CD4-positive, alpha-beta T cell (primary cell): ENCODE measurements around the gene CCL24. TPM values are rescaled to one million over a fixed set of nuclear protein-coding genes. Genes with fewer than 3 reads are reported as not detected.

Experiments
- ATAC-seq: fragments of 200-7000 bp; cut with Tn5 transposase; one replicate; pipeline ENCODE4 v1.10.0; 2022; ENCODE audit warnings: mild to moderate bottlenecking; ENCODE audit not compliant: poor library complexity
- CTCF ChIA-PET: fragments of 350-600 bp; sonication (Branson Sonifier 250); formaldehyde crosslinking; loops from one replicate; lab custom pipeline; 2021; ENCODE audit warnings: antibody characterized with exemption, inconsistent platforms; lab: Charles Lee
- POLR2A ChIA-PET: fragments of 350-600 bp; sonication (Branson Sonifier 250); formaldehyde crosslinking; loops from one replicate; lab custom pipeline; 2021; ENCODE audit warnings: antibody characterized with exemption, inconsistent platforms; lab: Charles Lee
- DNase-seq, 14 experiments: peaks; one replicate each; pipeline ENCODE4 v3.0.0-alpha.2; 2013 to 2020; ENCODE audit warnings: mixed read lengths in 2 of 14
- H3K27ac ChIP-seq, 2 donors: one replicate each; pipeline versions ENCODE4 v1.5.1 to v1.7.0; 2013; ENCODE audit warnings: low read length in 2 of 2, low read depth in 1 of 2, mild to moderate bottlenecking in 1 of 2
- H3K27me3 ChIP-seq, 2 experiments: 1 replicate in 1 of 2; 2 replicates in 1 of 2; pipeline versions ENCODE4 v1.6.1 to v1.7.0; 2013; ENCODE audit warnings: low read length in 2 of 2, control low read depth in 1 of 2, mild to moderate bottlenecking in 1 of 2, moderate library complexity in 1 of 2; ENCODE audit not compliant: insufficient read depth in 2 of 2, control insufficient read depth in 1 of 2
- H3K36me3 ChIP-seq: one replicate; pipeline ENCODE4 v1.6.1; 2013; ENCODE audit warnings: low read length, control low read depth; ENCODE audit not compliant: insufficient read depth
- H3K4me1 ChIP-seq: one replicate; pipeline ENCODE4 v1.6.1; 2013; ENCODE audit warnings: low read length, control low read depth; ENCODE audit not compliant: insufficient read depth
- H3K4me3 ChIP-seq: one replicate; pipeline ENCODE4 v1.5.1; 2013; ENCODE audit warnings: mild to moderate bottlenecking, low read length, moderate library complexity
- H3K9me3 ChIP-seq, 2 experiments: 1 replicate in 1 of 2; 2 replicates in 1 of 2; pipeline versions ENCODE4 v1.6.1 to v1.7.0; 2013; ENCODE audit warnings: low read length in 2 of 2, mild to moderate bottlenecking in 2 of 2, control low read depth in 1 of 2, moderate library complexity in 1 of 2; ENCODE audit not compliant: control insufficient read depth in 1 of 2, insufficient read depth in 1 of 2
- H3K27ac Mint-ChIP-seq: one replicate; pipeline ENCODE4 v1.8.0; 2020; ENCODE audit warnings: mixed read lengths
- H3K27me3 Mint-ChIP-seq: one replicate; pipeline ENCODE4 v1.8.0; 2021; ENCODE audit warnings: mixed read lengths
- H3K36me3 Mint-ChIP-seq: one replicate; pipeline ENCODE4 v1.8.0; 2021; ENCODE audit warnings: low read depth, mixed read lengths
- H3K4me1 Mint-ChIP-seq: one replicate; pipeline ENCODE4 v1.8.0; 2021; ENCODE audit warnings: low read depth, mixed read lengths
- H3K4me3 Mint-ChIP-seq: one replicate; pipeline ENCODE4 v1.8.0; 2020; ENCODE audit warnings: mild to moderate bottlenecking, mixed read lengths
- H3K9me3 Mint-ChIP-seq: one replicate; pipeline ENCODE4 v1.8.0; 2020; ENCODE audit warnings: mixed read lengths
- CTCF ChIP-seq: fragments of 200-600 bp; IDR thresholded peaks from one replicate; pipeline ENCODE4 v1.8.0; 2022; ENCODE audit warnings: antibody characterized with exemption, mild to moderate bottlenecking
- intact Hi-C, 2 experiments: fragments of 100-400 bp; cut with DNase I in 1 of 2; cut with micrococcal nuclease in 1 of 2; formaldehyde crosslinking; loops; one replicate each; pipeline versions ENCODE4 v1.15.1 to v1.9.0; 2023 to 2025; cut with DNase I, micrococcal nuclease
- total RNA-seq, 174 experiments: library from RNA in 2 of 174; stranded (reverse) in 2 of 174; gene quantifications; one replicate each; pipeline ENCODE4 v1.2.3 and lab custom pipeline; 2021 to 2026

The CCL24 gene
- total RNA-seq, 2 experiments from 2014 or later, result not detected

DNA sequence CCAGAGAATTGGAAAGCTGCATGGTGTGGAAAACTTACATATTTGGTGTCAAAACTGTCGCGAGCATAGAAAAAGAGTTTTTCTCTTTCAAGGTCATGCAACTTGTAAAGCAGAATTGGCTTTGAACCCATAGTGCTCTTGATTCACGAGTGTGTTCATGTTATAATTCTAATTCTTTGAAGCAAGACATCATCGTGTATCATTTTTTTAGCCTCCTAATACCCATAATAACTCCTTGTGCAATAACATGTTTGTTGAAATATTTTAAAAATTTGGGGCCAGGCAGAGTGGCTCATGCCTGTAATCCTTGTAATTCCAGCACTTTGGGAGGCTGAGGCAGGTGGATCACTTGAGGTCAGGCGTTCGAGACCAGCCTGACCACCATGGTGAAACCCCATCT is 4.2 kb downstream of the CCL24 start:
- Mint-ChIP-seq H3K4me3 (no peak overlapping the region), H3K27me3 (peaks cover 6% of the 10 kb centered on the region)

DNA sequence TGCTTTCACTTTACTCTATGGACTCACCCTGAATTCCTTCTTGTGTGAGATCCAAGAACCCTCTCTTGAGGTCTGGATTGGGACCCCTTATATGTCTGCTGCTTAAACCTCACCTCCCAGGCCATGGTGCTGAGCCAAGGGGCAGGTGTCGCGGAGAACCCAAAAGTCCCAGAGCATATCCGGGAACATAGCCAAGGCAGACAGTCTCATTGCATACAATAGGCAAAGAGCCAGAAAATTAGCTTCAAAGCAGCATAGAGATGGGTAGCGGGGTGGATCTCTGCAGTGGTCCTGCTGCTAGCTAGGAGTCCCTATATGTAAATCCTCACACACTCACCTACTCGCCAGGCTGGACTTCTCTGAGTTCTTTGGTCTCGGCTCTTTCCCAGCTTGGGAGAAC is 5.5 kb downstream of the CCL24 start:
- ChIA-PET POLR2A (no interaction called here), CTCF (no interaction called here)
- ATAC-seq (no peak), DNase-seq (no peak)
- TF ChIP-seq CTCF, result no peak
- H3K27me3 ChIP-seq, result no peaks in the 10 kb centered on the region
- Mint-ChIP-seq H3K36me3 (no peaks in the 10 kb centered on the region), H3K9me3 (peaks cover 5% of the 10 kb centered on the region), H3K27ac (no peak overlapping the region), H3K27me3 (peaks cover 4% of the 10 kb centered on the region), H3K4me3 (no peak overlapping the region), H3K4me1 (no peaks in the 10 kb centered on the region)
- no peak overlapping the region for H3K4me3 ChIP-seq
- peaks cover 15 to 23% of the 10 kb centered on the region in 2 experiments for H3K9me3 ChIP-seq
- no peaks in the 10 kb centered on the region for H3K36me3 ChIP-seq
- intact Hi-C loops, result no loop called here
- H3K27ac ChIP-seq, result no peak overlapping the region
- H3K4me1 ChIP-seq, result no peaks in the 10 kb centered on the region

More for the DNA sequence above, 4.2 kb downstream of the CCL24 start:
- H3K9me3 Mint-ChIP-seq, result peaks cover 5% of the 10 kb centered on the region
- Histone ChIP-seq H3K9me3 (peaks cover 15 to 23% of the 10 kb centered on the region in 2 experiments), H3K4me3 (no peak overlapping the region), H3K4me1 (no peaks in the 10 kb centered on the region), H3K36me3 (no peaks in the 10 kb centered on the region), H3K27ac (no peak overlapping the region), H3K27me3 (peaks cover 0 to 3% of the 10 kb centered on the region in 2 experiments)
- ATAC-seq, result no peak
- no peak for TF ChIP-seq CTCF
- intact Hi-C loops, result no loop called here
- POLR2A ChIA-PET, result no interaction called here
- DNase-seq, result no peak
- H3K4me1 Mint-ChIP-seq, result no peaks in the 10 kb centered on the region
- CTCF ChIA-PET, result no interaction called here
- H3K36me3 Mint-ChIP-seq, result no peaks in the 10 kb centered on the region
- H3K27ac Mint-ChIP-seq, result no peak overlapping the region

DNA sequence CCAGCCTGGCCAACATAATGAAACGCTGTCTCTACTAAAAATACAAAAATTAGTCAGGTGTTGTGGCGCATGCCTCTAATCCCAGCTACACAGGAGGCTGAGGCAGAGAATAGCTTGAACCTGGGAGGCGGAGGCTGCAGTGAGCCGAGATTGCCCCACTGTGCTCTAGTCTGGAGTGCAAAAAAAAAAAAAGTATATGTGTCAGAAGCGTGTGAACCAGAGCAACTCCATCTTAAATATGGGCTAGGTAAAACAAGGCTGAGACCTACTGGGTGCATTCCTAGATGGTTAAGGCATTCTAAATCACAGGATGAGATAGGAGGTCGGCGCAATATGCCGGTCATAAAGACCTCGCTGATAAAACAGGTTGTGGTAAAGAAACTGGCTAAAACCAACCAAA is 6.2 kb downstream of the CCL24 start:
- no peaks in the 10 kb centered on the region for H3K4me1 ChIP-seq
- ChIA-PET CTCF (no interaction called here), POLR2A (no interaction called here)
- H3K27ac ChIP-seq, result no peak overlapping the region
- H3K36me3 Mint-ChIP-seq, result no peaks in the 10 kb centered on the region
- intact Hi-C loops, result no loop called here
- H3K4me3 ChIP-seq, result no peak overlapping the region
- no peaks in the 10 kb centered on the region for H3K27me3 ChIP-seq
- peaks cover 5% of the 10 kb centered on the region for H3K9me3 Mint-ChIP-seq
- H3K9me3 ChIP-seq, result peaks cover 15 to 23% of the 10 kb centered on the region in 2 experiments
- H3K4me1 Mint-ChIP-seq, result no peaks in the 10 kb centered on the region
- no peak for DNase-seq
- no peak for ATAC-seq
- peaks cover 4% of the 10 kb centered on the region for H3K27me3 Mint-ChIP-seq
- no peaks in the 10 kb centered on the region for H3K36me3 ChIP-seq
- no peak for TF ChIP-seq CTCF
- no peak overlapping the region for H3K27ac Mint-ChIP-seq
- no peak overlapping the region for H3K4me3 Mint-ChIP-seq
